SK-N-SH treated with all-trans-retinoic acid at 6 μM for 48 hours (cell line): Measurements from ENCODE around the gene PTTG1IP.

Source experiments
- ISL1 ChIP-seq: fragments of 250-450 bp; sonication (Bioruptor Pico); IDR thresholded peaks from 2 replicates; pipeline ENCODE4 v2.1.2; 2022; ENCODE audit warnings: mild to moderate bottlenecking, moderate library complexity
- PATZ1 ChIP-seq: fragments of 250-450 bp; sonication (Bioruptor Pico); IDR thresholded peaks from 2 replicates; pipeline ENCODE4 v1.8.0; 2020; ENCODE audit warnings: mild to moderate bottlenecking, moderate library complexity, borderline replicate concordance

GRCh38 chr21:44818640-44819011 is 54.9 kb downstream of the PTTG1IP start:
- TF ChIP-seq PATZ1 (CRISPR knock-in tag) (no peak), ISL1 (CRISPR knock-in tag) (no peak)
